Loucy (cell line): ENCODE results near the gene ZNF410.
A peak's percentile ranks its signal among the peaks of the same experiment; 100 is the strongest.

Experiments used
- H2AFZ ChIP-seq: fragments of 200-600 bp; sonication (generic); 2 replicates; pipeline ENCODE4 v1.6.0; 2016; ENCODE audit warnings: antibody characterized with exemption, mild to moderate bottlenecking, low read length, moderate library complexity
- H3F3A ChIP-seq: fragments of 200-600 bp; 2 replicates; pipeline ENCODE4 v1.6.0; 2016; ENCODE audit warnings: antibody characterized with exemption, low read depth, mild to moderate bottlenecking
- H3K27me3 ChIP-seq: fragments of 200-600 bp; sonication (generic); 2 replicates; pipeline ENCODE4 v1.6.1; 2014; ENCODE audit warnings: low read length, mild to moderate bottlenecking; ENCODE audit not compliant: insufficient read depth, poor library complexity, severe bottlenecking
- H3K36me3 ChIP-seq: fragments of 200-600 bp; sonication (generic); 2 replicates; pipeline ENCODE4 v1.6.1; 2016; ENCODE audit warnings: low read length; ENCODE audit not compliant: insufficient read depth
- H3K4me1 ChIP-seq: fragments of 200-600 bp; sonication (generic); 2 replicates; pipeline ENCODE4 v1.5.1; 2014; ENCODE audit warnings: low read length, mild to moderate bottlenecking; ENCODE audit not compliant: insufficient read depth, poor library complexity, severe bottlenecking
- H3K4me2 ChIP-seq: fragments of 200-600 bp; sonication (generic); 2 replicates; pipeline ENCODE4 v1.6.0; 2014; ENCODE audit warnings: antibody characterized with exemption, low read length, low read depth, mild to moderate bottlenecking; ENCODE audit not compliant: poor library complexity, severe bottlenecking
- H3K4me3 ChIP-seq: fragments of 200-600 bp; sonication (generic); 2 replicates; pipeline ENCODE4 v1.5.1; 2014; ENCODE audit warnings: low read length, mild to moderate bottlenecking, mixed read lengths; ENCODE audit not compliant: poor library complexity, severe bottlenecking
- H3K79me2 ChIP-seq: fragments of 200-600 bp; sonication (generic); 2 replicates; pipeline ENCODE4 v1.6.1; 2014; ENCODE audit warnings: low read length; ENCODE audit not compliant: insufficient read depth
- H3K9ac ChIP-seq: fragments of 200-600 bp; sonication (generic); 2 replicates; pipeline ENCODE4 v1.6.0; 2014; ENCODE audit warnings: mild to moderate bottlenecking, low read depth, low read length, moderate library complexity; ENCODE audit not compliant: poor library complexity, severe bottlenecking
- H3K9me2 ChIP-seq: fragments of 200-600 bp; sonication (generic); replicated peaks from 2 replicates; pipeline ENCODE4 v1.6.1; 2016; ENCODE audit warnings: low read depth, low read length, mixed read lengths
- H3K9me3 ChIP-seq: fragments of 200-600 bp; sonication (generic); 2 replicates; pipeline ENCODE4 v1.6.1; 2014; ENCODE audit warnings: mild to moderate bottlenecking, antibody characterized with exemption, low read length, low read depth; ENCODE audit not compliant: insufficient read depth
- H4K20me1 ChIP-seq: fragments of 200-600 bp; sonication (generic); 2 replicates; pipeline ENCODE4 v1.6.0; 2014; ENCODE audit warnings: antibody characterized with exemption, low read length, mild to moderate bottlenecking; ENCODE audit not compliant: insufficient read depth, poor library complexity, severe bottlenecking
- EZH2phosphoT487 ChIP-seq: fragments of 200-600 bp; IDR thresholded peaks from 2 replicates; pipeline ENCODE4 v1.6.1; 2018; ENCODE audit warnings: antibody characterized with exemption, mild to moderate bottlenecking, moderate library complexity, borderline replicate concordance
- TF ChIP-seq, protein P1 (sequence below): fragments of 200-600 bp; sonication (generic); conservative IDR thresholded peaks from 2 replicates; pipeline ENCODE4 v1.5.1; 2014; ENCODE audit warnings: mild to moderate bottlenecking, antibody characterized with exemption, low read length

The ZNF410 gene

DNA sequence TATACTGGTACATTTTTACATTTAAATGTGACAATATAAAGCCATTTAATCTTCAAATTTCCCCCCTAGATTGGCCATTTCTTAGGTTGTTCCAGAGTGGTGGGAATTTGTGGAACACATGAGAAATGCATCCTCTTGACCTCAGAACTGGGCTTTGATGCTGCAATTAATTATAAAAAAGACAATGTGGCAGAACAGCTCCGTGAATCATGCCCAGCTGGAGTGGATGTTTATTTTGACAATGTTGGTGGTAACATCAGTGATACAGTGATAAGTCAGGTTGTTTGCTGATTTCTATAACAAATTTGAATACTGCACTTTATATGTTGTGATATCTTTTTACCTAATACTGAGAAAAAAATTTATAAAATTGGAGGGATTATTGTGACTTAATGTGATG lies 7.6 kb upstream of the ZNF410 start:
- no peaks in the 10 kb centered on the region for H3K4me1 ChIP-seq
- H3F3A ChIP-seq: no peaks in the 10 kb centered on the region
- no peaks in the 10 kb centered on the region for H3K9me3 ChIP-seq
- H3K9ac ChIP-seq: no peak overlapping the region
- H3K27me3 ChIP-seq: no peaks in the 10 kb centered on the region
- no peak overlapping the region for H2AFZ ChIP-seq
- H3K4me2 ChIP-seq: no peak overlapping the region
- H3K36me3 ChIP-seq: no peaks in the 10 kb centered on the region
- H3K79me2 ChIP-seq: no peaks in the 10 kb centered on the region
- H3K9me2 ChIP-seq: no peaks in the 10 kb centered on the region
- H3K4me3 ChIP-seq: no peak overlapping the region
- TF ChIP-seq, protein P1, sequence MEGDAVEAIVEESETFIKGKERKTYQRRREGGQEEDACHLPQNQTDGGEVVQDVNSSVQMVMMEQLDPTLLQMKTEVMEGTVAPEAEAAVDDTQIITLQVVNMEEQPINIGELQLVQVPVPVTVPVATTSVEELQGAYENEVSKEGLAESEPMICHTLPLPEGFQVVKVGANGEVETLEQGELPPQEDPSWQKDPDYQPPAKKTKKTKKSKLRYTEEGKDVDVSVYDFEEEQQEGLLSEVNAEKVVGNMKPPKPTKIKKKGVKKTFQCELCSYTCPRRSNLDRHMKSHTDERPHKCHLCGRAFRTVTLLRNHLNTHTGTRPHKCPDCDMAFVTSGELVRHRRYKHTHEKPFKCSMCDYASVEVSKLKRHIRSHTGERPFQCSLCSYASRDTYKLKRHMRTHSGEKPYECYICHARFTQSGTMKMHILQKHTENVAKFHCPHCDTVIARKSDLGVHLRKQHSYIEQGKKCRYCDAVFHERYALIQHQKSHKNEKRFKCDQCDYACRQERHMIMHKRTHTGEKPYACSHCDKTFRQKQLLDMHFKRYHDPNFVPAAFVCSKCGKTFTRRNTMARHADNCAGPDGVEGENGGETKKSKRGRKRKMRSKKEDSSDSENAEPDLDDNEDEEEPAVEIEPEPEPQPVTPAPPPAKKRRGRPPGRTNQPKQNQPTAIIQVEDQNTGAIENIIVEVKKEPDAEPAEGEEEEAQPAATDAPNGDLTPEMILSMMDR: no peak
- TF ChIP-seq EZH2phosphoT487: no peak
- no peaks in the 10 kb centered on the region for H4K20me1 ChIP-seq

DNA sequence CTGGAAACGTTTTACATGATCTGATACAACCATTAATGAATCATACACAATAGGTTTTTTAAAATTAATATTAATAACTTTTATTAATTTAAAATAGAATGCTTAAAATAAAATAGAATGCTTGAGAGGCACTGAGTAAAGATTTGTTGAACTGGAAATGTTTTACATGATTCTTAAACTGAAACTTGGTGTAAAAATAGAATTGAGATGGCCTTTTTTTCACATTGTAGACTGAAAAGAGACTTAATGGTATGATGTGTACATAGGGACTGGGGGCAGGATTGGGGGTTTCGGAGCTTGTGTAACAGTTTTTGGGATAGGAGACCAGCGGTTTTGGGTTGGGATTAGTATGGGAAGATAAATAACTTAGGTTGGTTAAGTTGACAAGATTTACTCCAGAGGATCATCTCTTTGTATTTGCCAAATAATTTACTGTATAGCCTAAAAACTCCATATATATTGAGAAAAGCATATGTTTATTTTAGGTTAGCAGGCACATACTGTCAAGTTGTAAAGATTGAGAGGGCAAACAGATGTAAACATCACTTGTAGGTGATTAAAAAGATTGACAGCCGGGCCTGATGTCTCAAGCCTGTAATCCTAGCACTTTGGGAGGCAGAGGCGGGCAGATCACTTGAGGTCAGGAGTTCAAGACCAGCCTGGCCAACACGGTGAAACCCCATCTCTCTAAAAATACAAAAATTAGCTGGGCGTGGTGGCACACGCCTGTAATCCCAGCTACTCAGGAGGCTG lies 2.0 kb upstream of the ZNF410 start:
- no peak for TF ChIP-seq EZH2phosphoT487
- TF ChIP-seq, protein P1: no peak
- H3K9me2 ChIP-seq: no peaks in the 10 kb centered on the region
- H3K9me3 ChIP-seq: no peaks in the 10 kb centered on the region
- no peaks in the 10 kb centered on the region for H3F3A ChIP-seq
- H2AFZ ChIP-seq: no peak overlapping the region
- no peak overlapping the region for H3K4me3 ChIP-seq
- H3K9ac ChIP-seq: no peak overlapping the region
- H3K79me2 ChIP-seq: peaks cover 47% of the 10 kb centered on the region
- peak overlapping the region; percentile 78 for H3K4me2 ChIP-seq
- peaks cover 26% of the 10 kb centered on the region for H4K20me1 ChIP-seq
- no peaks in the 10 kb centered on the region for H3K27me3 ChIP-seq
- H3K4me1 ChIP-seq: peaks cover 28% of the 10 kb centered on the region
- H3K36me3 ChIP-seq: no peaks in the 10 kb centered on the region

DNA sequence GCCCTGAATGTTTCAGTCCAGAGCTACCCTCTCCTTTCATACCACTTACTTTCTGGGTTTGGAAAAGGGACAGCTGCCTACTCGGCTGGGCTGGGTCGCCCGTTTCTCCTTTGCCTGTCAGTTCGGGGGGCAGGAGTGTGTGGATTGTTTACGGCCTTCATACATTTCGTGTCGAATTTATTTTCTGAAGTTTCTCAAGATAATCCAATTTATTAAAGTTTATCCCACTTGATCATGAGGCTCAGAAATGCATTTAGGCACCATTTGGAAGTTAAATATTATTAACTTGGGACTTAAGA lies 608 bp downstream of the ZNF410 start:
- H3K4me2 ChIP-seq: peak overlapping the region; percentile 78
- H3K9ac ChIP-seq: peak overlapping the region; percentile 95
- no peaks in the 10 kb centered on the region for H3K9me3 ChIP-seq
- H3F3A ChIP-seq: no peaks in the 10 kb centered on the region
- peak overlapping the region; percentile 98 for H3K4me3 ChIP-seq
- H3K9me2 ChIP-seq: no peaks in the 10 kb centered on the region
- TF ChIP-seq EZH2phosphoT487: no peak
- TF ChIP-seq, protein P1: no peak
- peaks cover 4% of the 10 kb centered on the region; the same call in 1 of the 2 replicates for H3K36me3 ChIP-seq
- peaks cover 39% of the 10 kb centered on the region for H3K4me1 ChIP-seq
- peaks cover 34% of the 10 kb centered on the region for H4K20me1 ChIP-seq
- H3K27me3 ChIP-seq: no peaks in the 10 kb centered on the region
- peak overlapping the region; percentile 99 for H2AFZ ChIP-seq
- H3K79me2 ChIP-seq: peaks cover 70% of the 10 kb centered on the region
